ENCODE data around the gene BACE1-AS. TPM values are rescaled to one million over a fixed set of nuclear protein-coding genes. Genes with fewer than 3 reads are reported as not detected.

BACE1-AS gene
- total RNA-seq, 4 donors from 2014 or later = 4.3 to 9.4 (median 6.6) TPM

GRCh38 chr11:117335399-117335798, 44.3 kb downstream of the BACE1-AS start:
- peaks cover 0 to 51% (median 5%) of the 10 kb centered on the region in 3 donors for H3K36me3 ChIP-seq
- H3K9me3 ChIP-seq = no peaks in the 10 kb centered on the region
- H3K4me3 ChIP-seq = no peak overlapping the region
- peaks cover 0 to 10% (median 0%) of the 10 kb centered on the region in 4 donors for H3K4me1 ChIP-seq
- WGBS, 2 donors = 90 to 93% methylated on average over 5 of the region's 5 CpGs
- H3K27me3 ChIP-seq = no peaks in the 10 kb centered on the region
- no peak for TF ChIP-seq POLR2A (IDR thresholded peaks at IDR 0.05)
- TF ChIP-seq EP300 (IDR thresholded peaks at IDR 0.05) = no peak
- TF ChIP-seq CTCF (IDR thresholded peaks at IDR 0.05) = no peak
- no peak for DNase-seq (ENCODE audit: low spot score in 2 of 2)
- no peak overlapping the region for H3K27ac ChIP-seq

- 97 to 100% methylated on average over 4 of the region's 4 CpGs for WGBS, 2 donors
- Histone ChIP-seq H3K27me3 (no peaks in the 10 kb centered on the region), H3K27ac (no peak overlapping the region), H3K4me3 (no peak overlapping the region), H3K36me3 (peaks cover 0 to 67% (median 5%) of the 10 kb centered on the region in 3 donors), H3K9me3 (no peaks in the 10 kb centered on the region), H3K4me1 (no peaks in the 10 kb centered on the region)
- TF ChIP-seq POLR2A (IDR thresholded peaks at IDR 0.05) = no peak
- no peak for TF ChIP-seq CTCF (IDR thresholded peaks at IDR 0.05)
- TF ChIP-seq EP300 (IDR thresholded peaks at IDR 0.05) = no peak
- DNase-seq (ENCODE audit: low spot score in 2 of 2) = no peak
Measured at GRCh38 chr11:117337076-117337475, 45.9 kb downstream of the BACE1-AS start.

Small RNA genes within 50 kb of the gene (small RNA-seq; reads per million reads assigned to genes)
- gene RF00564 = not detected

Other genes starting within 250 kb of the BACE1-AS start
- 10 to 100 TPM; 45.0 to 70.2 (median 48.8) TPM for gene SIK3, start 192.9 kb upstream of the BACE1-AS start, total RNA-seq
- gene PAFAH1B2, start 147.1 kb upstream of the BACE1-AS start, total RNA-seq = 100 to 1,000 TPM in 3 of 4 donors, 10 to 100 TPM in 1; 96.9 to 125 (median 109) TPM
- 100 to 1,000 TPM in 3 of 4 donors, 10 to 100 TPM in 1; 72.6 to 132 (median 125) TPM for gene SIDT2, start 112.6 kb upstream of the BACE1-AS start, total RNA-seq
- gene TAGLN, start 92.0 kb upstream of the BACE1-AS start, total RNA-seq = 1,000 to 10,000 TPM; 1,525 to 3,984 (median 2,307) TPM
- 10 to 100 TPM; 45.4 to 94.5 (median 71.6) TPM for gene PCSK7, start 59.3 kb upstream of the BACE1-AS start, total RNA-seq
- gene RNF214, start 58.7 kb upstream of the BACE1-AS start, total RNA-seq = 10 to 100 TPM; 10.8 to 16.6 (median 12.8) TPM
- gene BACE1, start 24.9 kb downstream of the BACE1-AS start, total RNA-seq = 10 to 100 TPM; 23.2 to 35.1 (median 26.0) TPM
- 10 to 100 TPM; 23.9 to 53.4 (median 39.4) TPM for gene CEP164, start 36.5 kb downstream of the BACE1-AS start, total RNA-seq

Measured in tibial nerve (tissue), 4 donors.